Hematopoietic multipotent progenitor cell (in vitro differentiated cells): ENCODE results near the gene TSLP. TPM values are rescaled to one million over a fixed set of nuclear protein-coding genes. Genes with fewer than 3 reads are reported as not detected.

ENCODE experiments used
- DNase-seq, 3 donors: peaks; one replicate each; pipeline ENCODE4 v3.0.0-alpha.2; 2011 to 2015; ENCODE audit warnings: low read depth in 2 of 3, low spot score in 2 of 3
- total RNA-seq: library from RNA; depleted of rRNA; stranded (reverse); fragments of >200 nt; gene quantifications from one replicate; pipeline ENCODE4 v1.2.3, GENCODE V29; 2012

Gene TSLP
- total RNA-seq, 1 donor, result under 0.01 TPM

GRCh38 chr5:111092062-111092853 lies 20.7 kb downstream of the TSLP start, which contains the start of gene WDR36:
Gene WDR36 (plus strand): TSS chr5:111092348. CDS start chr5:111092457, 109 bp downstream.
- DNase-seq, result peak; percentile 82 to 91 (median 87)

DNA sequence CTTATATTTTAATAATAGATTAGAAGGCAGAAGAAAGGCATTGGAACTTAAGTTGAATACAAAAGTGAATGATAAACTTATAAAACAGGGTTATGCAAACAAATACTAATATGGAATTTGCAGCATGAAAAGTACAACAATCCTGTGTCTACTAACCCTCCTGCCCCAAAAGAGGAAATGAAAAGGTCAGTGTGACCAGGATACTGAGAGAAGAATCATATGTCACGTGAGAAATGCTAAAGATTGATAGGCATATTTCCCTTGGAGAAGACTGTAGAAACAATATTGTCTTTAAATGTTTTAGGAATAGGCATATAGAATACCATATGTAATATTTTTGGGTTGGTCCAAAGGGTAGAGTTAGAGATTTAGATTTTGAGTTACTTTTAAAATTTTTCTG lies 24.5 kb downstream of the TSLP start:
- no peak for DNase-seq

DNA sequence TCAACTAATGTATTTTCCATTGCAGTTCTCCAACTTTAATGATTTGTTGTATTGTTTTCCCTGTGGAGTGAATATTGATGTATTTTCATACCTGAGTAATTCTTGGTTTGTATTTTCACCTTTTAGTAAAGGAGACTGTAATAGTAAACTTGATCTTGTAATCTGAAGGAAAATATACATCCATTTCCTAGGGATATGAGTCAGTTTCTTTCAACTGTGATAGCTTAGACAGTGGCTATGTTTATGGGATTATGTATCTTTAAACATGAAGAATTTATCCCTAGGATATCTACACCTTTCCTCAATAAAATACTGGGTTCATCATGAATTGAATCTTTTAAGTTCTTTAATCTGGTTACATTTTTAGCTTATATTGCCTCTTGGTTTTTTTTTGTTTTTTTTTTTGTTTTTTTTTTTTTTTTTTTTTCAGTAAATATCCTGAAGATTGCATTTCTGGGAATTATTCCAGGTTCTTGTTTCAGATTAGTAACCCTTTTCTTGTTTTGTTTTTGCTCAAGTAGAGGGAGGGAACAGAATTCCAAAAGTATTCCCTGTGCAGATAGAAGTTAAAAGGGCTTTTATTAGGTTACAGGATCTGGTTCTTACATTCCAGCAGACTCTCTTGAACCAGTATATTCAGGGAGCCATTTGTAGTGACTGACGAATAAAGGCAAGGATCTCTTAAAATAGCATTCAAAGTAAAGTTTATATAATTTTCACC lies 27.7 kb downstream of the TSLP start:
- no peak for DNase-seq

- DNase-seq, result no peak
Observed at GRCh38 chr5:111106320-111106948, 34.9 kb downstream of the TSLP start.

DNA sequence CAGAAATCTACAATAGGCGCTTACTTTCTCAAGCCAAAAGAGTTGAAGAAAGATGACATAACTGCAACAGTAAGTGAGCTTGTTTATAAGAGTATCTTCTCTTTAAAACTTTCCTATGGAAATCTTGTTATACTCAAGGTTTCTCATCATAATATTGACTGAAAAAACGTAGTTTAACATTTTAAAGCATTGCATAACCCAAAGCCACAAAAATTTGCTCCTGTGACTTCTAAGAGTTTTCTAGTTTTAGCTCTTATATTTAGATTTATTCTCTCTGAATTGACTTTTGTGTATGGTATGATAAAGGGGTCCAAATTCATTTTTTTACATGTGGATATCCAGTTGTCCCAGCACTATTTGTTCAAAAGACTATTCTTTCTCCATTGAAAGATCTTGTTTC lies 35.9 kb downstream of the TSLP start:
- no peak for DNase-seq

DNA sequence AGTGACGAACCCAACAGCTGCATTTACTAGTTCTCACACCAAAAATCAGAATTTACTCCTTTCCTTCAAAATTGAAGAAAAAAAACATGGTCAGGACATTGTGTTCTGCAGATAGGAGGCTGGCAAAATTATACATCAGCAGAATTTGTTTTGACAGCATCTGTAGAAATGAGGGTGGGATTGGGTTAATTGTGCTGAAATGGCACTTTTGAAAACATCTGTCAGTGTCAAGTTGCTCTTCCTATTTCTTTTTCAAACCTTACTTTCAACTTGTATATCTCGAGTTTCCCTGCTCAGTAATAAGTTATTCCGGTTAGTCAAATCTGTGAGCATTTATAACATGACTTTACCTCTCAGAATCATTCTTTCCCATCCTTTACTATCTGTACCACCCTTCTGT lies 40.4 kb downstream of the TSLP start:
- no peak for DNase-seq

- DNase-seq, result no peak
Observed at GRCh38 chr5:111113678-111114077, 42.2 kb downstream of the TSLP start.

- DNase-seq, result no peak
Observed at GRCh38 chr5:111115229-111115628, 43.7 kb downstream of the TSLP start.

DNA sequence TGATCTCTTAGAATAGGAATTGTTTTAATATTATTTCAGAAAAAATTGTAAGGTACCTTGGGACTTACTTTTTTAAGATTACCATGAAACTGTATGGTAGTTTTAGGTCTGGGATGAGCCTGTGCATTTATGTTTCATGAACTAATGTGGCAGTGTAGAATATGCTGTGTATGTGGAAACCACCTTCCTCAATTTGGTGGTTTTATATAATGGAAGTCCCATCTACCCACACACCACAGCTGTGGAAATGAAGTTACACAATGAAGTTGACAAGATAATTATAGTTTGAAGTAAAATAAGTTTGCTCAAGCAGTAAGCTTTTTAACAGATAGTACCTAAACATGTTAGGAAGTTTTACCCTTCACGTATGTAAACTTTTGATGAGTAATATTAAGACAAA lies 45.0 kb downstream of the TSLP start:
- peak in 1 of 3 donors; percentile 13 for DNase-seq

GRCh38 chr5:111117136-111117535 lies 45.6 kb downstream of the TSLP start:
- no peak for DNase-seq

DNA sequence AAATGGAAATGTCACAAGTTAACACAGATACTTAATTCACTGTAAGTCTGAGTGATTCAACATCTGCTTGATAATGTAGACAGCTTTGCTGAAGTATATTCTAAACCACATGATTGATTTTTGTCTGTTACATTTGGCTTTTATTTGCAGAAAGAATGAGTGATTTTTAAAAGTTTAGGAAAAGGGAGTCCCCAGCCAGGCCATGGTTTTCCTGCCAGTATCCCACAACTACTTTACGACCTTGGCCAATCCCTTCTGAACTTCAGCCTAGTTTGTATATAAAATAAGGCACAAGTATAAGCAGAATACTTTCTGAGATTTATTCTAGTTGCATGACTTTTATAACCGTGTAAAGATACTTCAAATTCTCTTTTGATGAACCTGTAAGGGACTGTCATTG lies 47.7 kb downstream of the TSLP start:
- DNase-seq, result no peak

GRCh38 chr5:111119856-111120255 lies 48.3 kb downstream of the TSLP start:
- no peak for DNase-seq

- no peak for DNase-seq
Observed at GRCh38 chr5:111120911-111121310, 49.4 kb downstream of the TSLP start.

- DNase-seq, result no peak
Observed at GRCh38 chr5:111121926-111122325, 50.4 kb downstream of the TSLP start.

DNA sequence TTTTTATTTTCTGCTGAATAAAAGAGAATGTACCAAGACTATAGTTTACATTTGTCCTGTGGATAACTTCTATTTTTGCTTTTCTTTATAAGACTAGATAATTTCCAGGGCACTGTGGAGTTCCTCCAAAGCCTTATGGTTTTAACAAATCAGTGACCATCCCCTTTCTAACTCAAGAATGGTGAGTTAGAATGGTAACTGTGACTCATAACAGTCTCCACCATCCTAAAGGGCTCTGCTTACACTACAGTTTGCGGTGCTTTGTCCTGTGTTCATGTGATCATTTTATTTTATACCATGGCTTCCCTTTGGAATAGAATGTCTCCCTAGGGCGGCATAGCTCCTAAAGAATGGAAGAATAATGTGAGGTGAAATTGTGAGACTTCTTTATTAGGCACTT lies 50.9 kb downstream of the TSLP start:
- DNase-seq, result no peak

DNA sequence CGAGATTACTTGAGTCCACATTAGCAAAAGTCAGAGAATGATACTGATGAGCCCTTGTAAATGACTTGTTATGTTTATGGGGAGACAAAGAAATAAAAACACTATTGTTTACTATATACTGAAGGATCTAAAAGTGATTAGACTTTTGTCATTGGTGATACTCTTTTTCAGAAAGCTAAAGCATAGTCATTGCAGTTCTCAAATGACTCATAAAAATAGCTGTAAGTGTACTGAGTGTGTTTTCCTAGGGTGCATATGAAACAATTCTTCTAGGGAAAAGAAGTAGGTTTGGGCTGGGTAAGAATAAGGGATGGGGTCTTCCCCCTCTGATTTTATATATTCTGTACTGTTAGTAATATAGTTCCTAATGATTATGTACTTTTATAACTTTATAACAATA lies 53.3 kb downstream of the TSLP start:
- no peak for DNase-seq

DNA sequence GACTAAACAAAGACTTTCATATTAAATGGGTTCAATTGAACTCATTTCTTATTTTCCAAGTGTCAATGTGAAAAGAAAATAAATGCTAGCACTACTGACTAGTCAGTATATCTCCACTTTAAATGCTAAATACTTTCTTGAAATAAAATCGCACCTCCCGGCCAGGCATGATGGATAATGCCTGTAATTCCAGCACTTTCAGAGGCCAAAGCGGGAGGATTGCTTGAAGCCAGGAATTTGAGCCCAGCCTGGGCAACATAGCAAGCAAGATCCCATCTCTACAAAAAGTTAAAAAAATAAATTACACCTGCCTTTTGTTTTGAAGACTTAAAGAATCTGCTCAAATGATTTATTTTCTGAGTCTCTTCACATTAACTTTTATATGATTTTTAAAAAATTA lies 55.4 kb downstream of the TSLP start:
- no peak for DNase-seq

Other genes with a start within 250 kb of the TSLP start
- 24.5 TPM for gene WDR36, start 20.6 kb downstream of the TSLP start, total RNA-seq
- 0.27 TPM for gene CAMK4, start 152.7 kb downstream of the TSLP start, total RNA-seq